ENCODE results near the gene GALNT2.

DNA sequence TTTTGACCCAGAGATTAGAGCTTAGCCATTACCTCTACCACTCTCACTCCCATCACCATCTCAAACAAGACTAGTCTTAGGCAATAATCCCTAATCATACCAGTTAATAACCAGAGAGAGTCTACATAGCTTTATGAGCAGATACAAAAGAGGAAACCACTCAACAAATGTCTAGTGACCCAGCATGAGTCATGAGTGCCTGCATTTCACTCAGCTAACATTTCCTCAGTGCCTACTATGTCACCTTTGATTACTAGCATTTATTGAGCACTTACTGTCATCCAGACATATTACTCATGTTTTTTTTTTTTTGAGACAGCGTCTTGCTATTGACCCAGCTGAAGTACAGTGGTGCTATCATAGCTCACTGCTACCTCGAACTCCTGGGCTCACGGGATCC is 35.9 kb upstream of the GALNT2 start:
- TF ChIP-seq, protein P1, sequence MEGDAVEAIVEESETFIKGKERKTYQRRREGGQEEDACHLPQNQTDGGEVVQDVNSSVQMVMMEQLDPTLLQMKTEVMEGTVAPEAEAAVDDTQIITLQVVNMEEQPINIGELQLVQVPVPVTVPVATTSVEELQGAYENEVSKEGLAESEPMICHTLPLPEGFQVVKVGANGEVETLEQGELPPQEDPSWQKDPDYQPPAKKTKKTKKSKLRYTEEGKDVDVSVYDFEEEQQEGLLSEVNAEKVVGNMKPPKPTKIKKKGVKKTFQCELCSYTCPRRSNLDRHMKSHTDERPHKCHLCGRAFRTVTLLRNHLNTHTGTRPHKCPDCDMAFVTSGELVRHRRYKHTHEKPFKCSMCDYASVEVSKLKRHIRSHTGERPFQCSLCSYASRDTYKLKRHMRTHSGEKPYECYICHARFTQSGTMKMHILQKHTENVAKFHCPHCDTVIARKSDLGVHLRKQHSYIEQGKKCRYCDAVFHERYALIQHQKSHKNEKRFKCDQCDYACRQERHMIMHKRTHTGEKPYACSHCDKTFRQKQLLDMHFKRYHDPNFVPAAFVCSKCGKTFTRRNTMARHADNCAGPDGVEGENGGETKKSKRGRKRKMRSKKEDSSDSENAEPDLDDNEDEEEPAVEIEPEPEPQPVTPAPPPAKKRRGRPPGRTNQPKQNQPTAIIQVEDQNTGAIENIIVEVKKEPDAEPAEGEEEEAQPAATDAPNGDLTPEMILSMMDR (IDR thresholded peaks at IDR 0.05), result no peak
- no peak for TF ChIP-seq POLR2A (IDR thresholded peaks at IDR 0.05)
